ENCODE data around the gene DNAJA3. TPM values are rescaled to one million over a fixed set of nuclear protein-coding genes. Genes with fewer than 3 reads are reported as not detected.

Gene DNAJA3
- total RNA-seq, 1 experiment from 2014 or later: 64.1 TPM

DNA sequence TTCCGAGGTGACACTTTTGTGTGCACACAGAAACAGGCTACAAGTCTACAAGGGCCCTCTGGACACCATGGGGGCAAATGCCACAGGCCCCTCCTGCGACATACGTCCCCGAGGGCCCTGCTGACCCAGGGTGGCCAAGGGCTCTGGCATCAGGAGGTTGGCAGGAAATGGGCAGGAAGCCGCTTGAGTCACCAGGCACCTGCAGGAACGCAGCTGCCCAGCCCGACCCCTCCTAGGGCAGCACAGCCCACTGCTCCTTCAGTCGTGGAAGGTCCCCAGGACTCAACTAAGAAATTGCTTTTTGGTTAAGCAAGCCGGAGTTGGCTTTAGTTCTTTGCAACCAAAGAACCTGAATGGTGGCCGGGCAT is 17.4 kb upstream of the DNAJA3 start:
- DNase-seq (ENCODE audit: low spot score) (no peak), ATAC-seq (no peak)
- no peak overlapping the region for H3K27ac Mint-ChIP-seq
- H3K4me1 Mint-ChIP-seq: peaks cover 6% of the 10 kb centered on the region
- no peak overlapping the region for H3K4me3 Mint-ChIP-seq
- no peaks in the 10 kb centered on the region for H3K36me3 Mint-ChIP-seq
- POLR2A ChIA-PET: no interaction called here
- TF ChIP-seq FOXP4 (CRISPR knock-in tag; IDR thresholded peaks at IDR 0.05) (no peak), ERG (CRISPR knock-in tag; IDR thresholded peaks at IDR 0.05) (no peak), FOXK1 (CRISPR knock-in tag; IDR thresholded peaks at IDR 0.05) (no peak)
- CTCF ChIA-PET: interaction anchor here (2.1 kb wide), 1 partner anchor 30 kb away, joined by 8 read pairs; no protein-coding TSS in a partner anchor
- H3K27me3 Mint-ChIP-seq (ENCODE audit: low read depth): no peaks in the 10 kb centered on the region
- H3K9me3 Mint-ChIP-seq: no peaks in the 10 kb centered on the region

GRCh38 chr16:4409081-4409932 is 16.4 kb upstream of the DNAJA3 start:
- TF ChIP-seq NFATC4 (CRISPR knock-in tag; IDR thresholded peaks at IDR 0.05): no peak
- peaks cover 5% of the 10 kb centered on the region for H3K4me1 Mint-ChIP-seq
- H3K27ac Mint-ChIP-seq: no peak overlapping the region
- H3K9me3 Mint-ChIP-seq: no peaks in the 10 kb centered on the region
- ChIA-PET POLR2A (interaction anchor here (0.5 kb wide), 1 partner anchor 1007 kb away, joined by 3 read pairs; no protein-coding TSS in a partner anchor), CTCF (interaction anchor here (0.7 to 2.9 kb wide), 6 partner anchors 31 to 166 kb away, joined by 3 to 18 read pairs (median 4); no protein-coding TSS in a partner anchor)
- H3K36me3 Mint-ChIP-seq: no peaks in the 10 kb centered on the region
- DNase-seq (ENCODE audit: low spot score): no peak
- no peaks in the 10 kb centered on the region for H3K27me3 Mint-ChIP-seq (ENCODE audit: low read depth)
- ATAC-seq: no peak
- no peak overlapping the region for H3K4me3 Mint-ChIP-seq

- Mint-ChIP-seq H3K4me3 (no peak overlapping the region), H3K27me3 (ENCODE audit: low read depth) (no peaks in the 10 kb centered on the region)
- no peak for ATAC-seq
These were observed 15.2 kb upstream of the DNAJA3 start for GRCh38 chr16:4410335-4411075.

More at GRCh38 chr16:4410335-4411075, 15.2 kb upstream of the DNAJA3 start:
- ChIA-PET POLR2A (no interaction called here), CTCF (interaction anchor here (0.9 to 2.9 kb wide), 4 partner anchors 32 to 165 kb away, joined by 3 to 18 read pairs (median 6); no protein-coding TSS in a partner anchor)
- Mint-ChIP-seq H3K27ac (no peak overlapping the region), H3K4me1 (peaks cover 4% of the 10 kb centered on the region), H3K9me3 (no peaks in the 10 kb centered on the region), H3K36me3 (no peaks in the 10 kb centered on the region)
- TF ChIP-seq CBFB (CRISPR knock-in tag; IDR thresholded peaks at IDR 0.05; ENCODE audit: low read depth) (no peak), ZNF425 (CRISPR knock-in tag; conservative IDR thresholded peaks at IDR 0.05) (no peak), ATF1 (CRISPR knock-in tag; IDR thresholded peaks at IDR 0.05) (no peak), ZBTB43 (CRISPR knock-in tag; IDR thresholded peaks at IDR 0.05) (no peak)
- no peak for DNase-seq (ENCODE audit: low spot score)
